NCI-H345 treated with DMSO at 0.1 percent for 48 hours (cell line): Measurements from ENCODE around the gene PCYT1A.
"Not testable (repeated sequence)": the region's sequence is repeated elsewhere in the genome, so short reads cannot be mapped to it uniquely, and the experiment has no call there.

Experiments used
- DNase-seq: peaks from one replicate; lab custom pipeline; 2025; ENCODE audit not compliant: unreplicated experiment; lab: John Stamatoyannopoulos, UW

Gene PCYT1A

GRCh38 chr3:196216089-196216564, 71.4 kb downstream of the PCYT1A start, which contains the start of gene SLC51A:
TSS of gene SLC51A (plus strand) at chr3:196216534. CDS start at chr3:196216713, 179 bp downstream.
- DNase-seq = no peak

DNA sequence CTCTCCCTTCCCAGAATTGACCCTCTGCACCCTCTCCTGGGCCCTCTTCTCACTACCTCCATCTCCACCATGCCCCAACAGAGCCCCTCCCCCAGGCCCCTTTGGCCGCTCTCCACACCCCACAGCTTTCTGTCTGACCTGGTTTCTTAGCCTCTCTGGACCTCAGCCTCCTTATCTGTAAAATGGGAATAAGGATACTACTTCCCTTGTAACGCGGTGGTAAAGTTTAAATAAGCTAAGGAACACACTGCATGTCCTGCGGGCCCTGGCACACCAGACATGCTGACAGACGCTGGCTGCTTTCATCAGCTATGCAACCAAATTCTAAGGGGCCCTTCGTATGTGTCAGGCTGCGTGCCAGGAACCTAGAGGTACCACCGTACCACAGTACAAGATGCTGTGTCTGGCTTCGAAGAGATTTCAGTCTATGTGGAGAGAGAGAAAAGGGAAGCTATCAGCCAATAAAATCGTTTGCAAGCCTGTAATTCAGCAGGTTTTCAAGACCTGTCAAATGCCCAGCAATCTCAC, 72.0 kb downstream of the PCYT1A start:
- no peak for DNase-seq

GRCh38 chr3:196214783-196215441, 72.6 kb downstream of the PCYT1A start:
- DNase-seq = no peak

DNA sequence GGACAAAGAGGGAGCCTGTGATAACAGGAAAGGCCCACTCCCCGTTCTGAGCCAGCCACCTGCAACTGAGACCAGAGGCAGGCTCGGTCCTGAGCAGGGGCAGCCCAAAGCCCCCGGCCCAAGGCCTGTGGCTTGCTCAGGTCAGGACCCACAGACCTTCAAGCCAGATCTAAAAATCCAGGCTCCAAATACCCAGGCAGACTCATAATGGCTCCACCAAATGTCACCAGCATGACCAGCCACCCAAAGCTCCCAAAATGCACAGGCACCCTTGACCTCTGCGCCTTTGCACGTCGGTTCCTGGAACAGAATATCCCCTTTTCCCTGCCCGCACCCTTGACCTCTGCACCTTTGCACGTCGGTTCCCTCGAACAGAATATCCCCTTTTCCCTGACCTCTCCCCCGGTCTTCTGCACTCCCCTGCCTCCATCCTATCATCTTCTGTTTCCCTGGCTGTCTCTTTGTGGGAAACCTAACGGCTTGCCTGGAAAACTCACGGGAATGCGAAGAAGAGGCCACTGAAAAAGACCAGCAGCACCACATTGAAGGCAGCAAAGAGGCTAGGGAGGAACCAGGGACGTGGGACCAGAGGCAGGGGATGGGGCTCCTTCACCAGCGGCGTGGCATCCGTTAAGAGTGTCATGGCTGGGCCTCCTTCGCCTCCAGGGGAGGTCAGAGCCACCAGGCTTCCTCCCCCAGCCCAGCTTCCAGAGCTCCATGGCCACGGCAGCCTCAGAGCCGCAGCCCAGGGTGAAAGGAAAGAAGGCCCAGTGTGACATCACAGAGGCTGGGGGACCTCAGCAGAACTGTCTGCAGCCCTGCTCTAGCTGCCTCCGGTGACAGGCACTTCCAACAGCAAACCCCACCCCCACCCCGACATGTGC, 76.6 kb downstream of the PCYT1A start, which contains the start of gene ZDHHC19:
Gene ZDHHC19, minus strand, starts transcription at position 728 of the 884 bp plus-strand sequence. Its CDS starts 85 bp downstream, at position 643.
- DNase-seq = no peak

- not testable (repeated sequence) for DNase-seq
Measured at GRCh38 chr3:196209944-196210672, 77.4 kb downstream of the PCYT1A start.

GRCh38 chr3:196208942-196209695, 78.4 kb downstream of the PCYT1A start:
- DNase-seq = no peak

GRCh38 chr3:196207833-196208607, 79.5 kb downstream of the PCYT1A start:
- peak; percentile 33 for DNase-seq

DNA sequence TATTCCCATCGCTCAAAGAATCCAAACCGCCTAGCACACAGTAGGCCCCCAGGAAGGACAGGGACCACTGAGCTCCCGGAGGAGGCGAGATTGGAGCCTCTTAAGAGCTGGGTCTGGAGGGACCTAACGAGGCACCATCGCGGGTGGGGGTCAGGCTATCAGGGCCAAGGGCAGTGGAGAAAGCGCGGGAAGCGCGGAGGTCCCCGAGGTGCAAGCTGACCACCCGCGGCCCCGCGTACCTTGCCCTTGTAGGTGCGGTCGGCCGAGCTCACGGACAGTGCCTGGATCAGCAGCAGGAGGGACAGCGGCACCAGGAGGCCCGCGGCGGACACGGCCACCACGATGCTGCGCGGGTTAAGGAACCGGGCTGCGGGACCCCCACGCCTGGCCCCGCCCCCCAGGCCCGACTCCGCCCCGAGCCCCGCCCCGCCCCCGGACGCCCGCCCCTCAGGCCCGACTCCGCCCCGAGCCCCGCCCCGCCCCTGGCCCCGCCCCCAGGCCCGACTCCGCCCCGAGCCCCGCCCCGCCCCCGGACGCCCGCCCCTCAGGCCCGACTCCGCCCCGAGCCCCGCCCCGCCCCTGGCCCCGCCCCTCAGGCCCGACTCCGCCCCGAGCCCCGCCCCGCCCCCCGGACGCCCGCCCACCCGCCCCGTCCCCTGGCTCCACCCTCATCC, 80.2 kb downstream of the PCYT1A start:
- no peak for DNase-seq

- DNase-seq = not testable (repeated sequence)
Measured at GRCh38 chr3:196205442-196206205, 81.9 kb downstream of the PCYT1A start.

GRCh38 chr3:196203846-196204245, 83.7 kb downstream of the PCYT1A start:
- no peak for DNase-seq

DNA sequence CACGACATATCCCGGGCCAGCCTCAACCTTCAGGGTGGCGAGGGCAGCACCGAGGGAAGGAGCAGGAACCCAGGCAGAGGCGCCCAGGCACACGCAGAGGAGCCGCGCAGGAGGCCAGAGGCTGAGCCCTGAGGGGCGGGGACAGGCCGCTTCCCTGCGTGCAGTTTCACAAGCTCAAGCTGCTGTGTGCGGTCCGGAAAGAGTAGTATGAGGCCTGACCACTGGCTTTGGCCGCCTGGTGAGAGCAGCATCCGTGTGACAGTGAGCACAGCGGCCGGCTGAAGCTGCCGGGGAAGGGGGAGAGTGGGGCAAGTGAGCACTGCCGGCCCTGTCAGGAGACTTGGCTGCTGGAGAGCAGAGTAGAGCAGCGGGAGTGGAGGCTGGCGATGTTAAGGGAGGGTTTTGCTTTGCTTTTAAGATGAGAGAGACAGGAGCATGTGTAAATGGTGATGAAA, 85.0 kb downstream of the PCYT1A start:
- DNase-seq = no peak

DNA sequence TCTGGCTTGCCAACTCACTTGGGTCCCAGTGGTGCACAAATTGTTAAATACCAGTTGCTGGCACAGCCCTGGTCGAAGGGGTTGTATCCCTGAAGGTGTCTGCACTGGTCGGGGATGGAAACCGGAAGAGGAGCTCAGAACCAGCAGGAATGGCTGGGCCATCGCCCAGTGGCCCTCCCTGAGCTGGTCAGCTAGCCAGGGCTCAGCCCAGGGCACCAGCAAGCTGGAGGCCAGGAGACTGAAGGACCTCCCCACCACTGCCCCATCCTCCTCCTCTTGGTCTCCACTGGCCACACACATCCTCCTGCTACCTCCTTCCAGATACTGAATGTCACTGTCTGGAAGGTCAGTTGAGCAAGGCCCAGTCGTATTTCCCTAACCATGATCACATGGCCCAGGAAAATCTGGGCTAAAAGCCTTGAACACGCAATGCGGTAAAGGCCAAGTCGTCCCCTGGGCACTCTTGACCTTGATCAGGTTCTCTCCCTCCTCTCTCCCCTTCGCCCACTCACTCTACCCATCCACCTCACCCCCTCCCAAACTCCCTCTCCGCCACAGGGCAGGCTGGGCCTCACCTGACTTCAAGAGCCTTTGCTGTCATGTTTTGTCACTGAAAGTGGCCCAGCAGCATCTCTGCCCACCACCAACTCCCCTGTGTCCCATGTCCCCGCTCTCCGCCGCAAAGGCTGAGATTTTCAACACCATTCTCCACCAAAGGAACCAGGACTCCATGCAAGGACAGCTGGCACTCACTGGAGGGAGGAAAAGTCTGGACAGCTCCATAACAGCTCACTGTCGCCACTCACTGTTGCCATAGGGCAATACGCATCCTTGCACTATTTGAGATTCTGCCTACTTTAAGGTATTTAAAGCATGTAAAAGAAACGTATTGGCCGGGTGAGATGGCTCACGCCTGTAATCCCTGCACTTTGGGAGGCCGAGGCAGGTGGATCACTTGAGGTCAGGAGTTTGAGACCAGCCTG, 88.5 kb downstream of the PCYT1A start:
- DNase-seq = no peak

- DNase-seq = no peak
Measured at GRCh38 chr3:196198081-196198675, 89.3 kb downstream of the PCYT1A start.

GRCh38 chr3:196197524-196197923, 90.0 kb downstream of the PCYT1A start:
- DNase-seq = no peak

GRCh38 chr3:196195664-196196265, 91.8 kb downstream of the PCYT1A start:
- no peak for DNase-seq

DNA sequence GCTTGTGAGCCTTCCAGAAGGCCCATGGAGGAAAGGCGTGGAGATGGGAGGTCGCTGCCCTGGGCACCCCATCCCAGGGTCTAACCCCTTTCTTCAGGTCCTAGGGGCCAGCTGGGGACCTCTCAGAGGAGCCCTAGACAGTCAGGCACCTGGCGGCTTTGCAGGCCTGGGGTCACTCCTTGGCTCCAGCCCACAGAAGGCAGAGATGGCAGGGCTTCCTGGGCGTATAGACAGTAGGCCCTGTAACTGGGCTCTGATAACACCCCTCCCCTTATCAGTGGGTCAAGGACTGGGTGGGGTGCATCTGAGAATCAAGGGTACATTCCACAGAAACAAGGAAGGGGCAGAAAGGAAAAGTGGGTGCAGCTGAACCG, 93.0 kb downstream of the PCYT1A start:
- DNase-seq = no peak
